Amniotic stem cell (primary cell): ENCODE results near the gene IRX1.

Source experiments
- DNase-seq: peaks from one replicate; lab custom pipeline; 2025; lab: John Stamatoyannopoulos, UW

The IRX1 gene

GRCh38 chr5:3595006-3595961 lies at the start of gene IRX1:
TSS of gene IRX1 (plus strand) at chr5:3595832. CDS start at chr5:3596106, 274 bp downstream.
- DNase-seq = no peak

- DNase-seq = no peak
These were observed 49.6 kb upstream of the IRX1 start for GRCh38 chr5:3546028-3546427.

GRCh38 chr5:3564116-3564515 lies 31.5 kb upstream of the IRX1 start:
- DNase-seq = no peak

GRCh38 chr5:3564827-3565518 lies 30.7 kb upstream of the IRX1 start:
- no peak for DNase-seq

GRCh38 chr5:3584724-3585531 lies 10.7 kb upstream of the IRX1 start:
- no peak for DNase-seq

GRCh38 chr5:3590161-3590966 lies 5.3 kb upstream of the IRX1 start:
- DNase-seq = no peak

- DNase-seq = no peak
These were observed 4.4 kb upstream of the IRX1 start for GRCh38 chr5:3590967-3591900.

GRCh38 chr5:3592298-3592697 lies 3.3 kb upstream of the IRX1 start:
- no peak for DNase-seq

- DNase-seq = no peak
These were observed 1.7 kb upstream of the IRX1 start for GRCh38 chr5:3593771-3594509.

GRCh38 chr5:3594510-3595005 lies 1.1 kb upstream of the IRX1 start:
- no peak for DNase-seq

GRCh38 chr5:3596261-3596825 lies 711 bp downstream of the IRX1 start:
- no peak for DNase-seq

GRCh38 chr5:3596857-3597166 lies 1.2 kb downstream of the IRX1 start:
- DNase-seq = no peak

GRCh38 chr5:3597167-3598007 lies 1.8 kb downstream of the IRX1 start:
- DNase-seq = no peak

GRCh38 chr5:3598207-3598606 lies 2.6 kb downstream of the IRX1 start:
- DNase-seq = no peak

- no peak for DNase-seq
These were observed 3.2 kb downstream of the IRX1 start for GRCh38 chr5:3598769-3599211.

GRCh38 chr5:3599226-3600105 lies 3.8 kb downstream of the IRX1 start:
- no peak for DNase-seq
